ENCODE measurements around the gene GADL1.
A peak's percentile ranks its signal among the peaks of the same experiment; 100 is the strongest.

The GADL1 gene

DNA sequence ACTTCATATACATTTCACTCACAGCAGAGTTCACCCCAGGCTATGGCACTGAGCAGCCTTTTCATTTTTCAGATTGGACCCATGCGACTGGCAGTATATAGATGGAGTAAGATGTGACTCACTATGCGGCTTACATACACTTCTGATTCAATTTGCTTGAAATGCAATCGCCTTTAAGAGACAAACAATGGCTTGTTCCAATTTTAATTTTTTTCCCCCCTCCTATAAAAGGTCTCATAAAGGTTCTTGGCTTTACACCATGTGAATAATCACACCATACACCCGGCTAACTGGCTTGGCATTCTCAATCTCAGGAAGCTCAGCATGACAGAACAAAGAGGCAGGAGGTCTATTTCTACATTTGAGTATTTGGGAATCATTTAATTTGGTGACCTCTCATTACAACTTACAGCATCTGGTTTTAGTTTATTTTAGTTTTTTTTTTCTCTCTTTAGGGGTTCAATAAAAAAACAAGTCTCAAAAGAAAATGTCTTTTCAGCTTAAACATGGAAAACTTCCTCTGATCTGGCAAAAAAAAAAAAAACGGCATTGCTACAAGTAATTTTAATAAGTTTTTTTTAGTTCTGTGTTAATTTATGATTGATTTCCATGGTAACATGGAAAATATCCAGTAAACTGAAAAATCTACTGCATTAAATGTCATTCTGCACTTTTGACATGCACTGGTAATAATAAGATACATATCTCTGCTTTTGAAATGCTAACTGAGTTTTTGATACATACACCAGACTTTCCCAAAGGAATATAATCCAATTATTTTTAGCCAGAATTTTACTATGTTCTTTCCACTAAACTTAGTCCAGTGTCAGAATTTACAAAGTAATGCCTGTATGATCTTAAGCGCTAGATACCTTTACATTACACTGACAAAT is 38.8 kb downstream of the GADL1 start:
- TF ChIP-seq ISL1 (CRISPR knock-in tag; IDR thresholded peaks at IDR 0.05) (peak; percentile 48), BACH2 (CRISPR knock-in tag; IDR thresholded peaks at IDR 0.05; ENCODE audit: borderline replicate concordance) (no peak), TCF4 (CRISPR knock-in tag; IDR thresholded peaks at IDR 0.05; ENCODE audit: borderline replicate concordance) (peak; percentile 41; the same call in 1 of the 2 replicates), ZNF565 (CRISPR knock-in tag; conservative IDR thresholded peaks at IDR 0.05; ENCODE audit: low read depth) (no peak), RARB (CRISPR knock-in tag; IDR thresholded peaks at IDR 0.05) (no peak), ZFP3 (CRISPR knock-in tag; IDR thresholded peaks at IDR 0.05) (0 out of 2 replicates have a peak, but pooled peaks have one; percentile 9), PPARA (CRISPR knock-in tag; IDR thresholded peaks at IDR 0.05; ENCODE audit: borderline replicate concordance) (no peak), OSR1 (CRISPR knock-in tag; IDR thresholded peaks at IDR 0.05) (no peak)
- TF ChIP-seq, protein P1, sequence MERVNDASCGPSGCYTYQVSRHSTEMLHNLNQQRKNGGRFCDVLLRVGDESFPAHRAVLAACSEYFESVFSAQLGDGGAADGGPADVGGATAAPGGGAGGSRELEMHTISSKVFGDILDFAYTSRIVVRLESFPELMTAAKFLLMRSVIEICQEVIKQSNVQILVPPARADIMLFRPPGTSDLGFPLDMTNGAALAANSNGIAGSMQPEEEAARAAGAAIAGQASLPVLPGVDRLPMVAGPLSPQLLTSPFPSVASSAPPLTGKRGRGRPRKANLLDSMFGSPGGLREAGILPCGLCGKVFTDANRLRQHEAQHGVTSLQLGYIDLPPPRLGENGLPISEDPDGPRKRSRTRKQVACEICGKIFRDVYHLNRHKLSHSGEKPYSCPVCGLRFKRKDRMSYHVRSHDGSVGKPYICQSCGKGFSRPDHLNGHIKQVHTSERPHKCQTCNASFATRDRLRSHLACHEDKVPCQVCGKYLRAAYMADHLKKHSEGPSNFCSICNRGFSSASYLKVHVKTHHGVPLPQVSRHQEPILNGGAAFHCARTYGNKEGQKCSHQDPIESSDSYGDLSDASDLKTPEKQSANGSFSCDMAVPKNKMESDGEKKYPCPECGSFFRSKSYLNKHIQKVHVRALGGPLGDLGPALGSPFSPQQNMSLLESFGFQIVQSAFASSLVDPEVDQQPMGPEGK (CRISPR knock-in tag; IDR thresholded peaks at IDR 0.05; ENCODE audit: borderline replicate concordance), result no peak
- TF ChIP-seq, protein P2, sequence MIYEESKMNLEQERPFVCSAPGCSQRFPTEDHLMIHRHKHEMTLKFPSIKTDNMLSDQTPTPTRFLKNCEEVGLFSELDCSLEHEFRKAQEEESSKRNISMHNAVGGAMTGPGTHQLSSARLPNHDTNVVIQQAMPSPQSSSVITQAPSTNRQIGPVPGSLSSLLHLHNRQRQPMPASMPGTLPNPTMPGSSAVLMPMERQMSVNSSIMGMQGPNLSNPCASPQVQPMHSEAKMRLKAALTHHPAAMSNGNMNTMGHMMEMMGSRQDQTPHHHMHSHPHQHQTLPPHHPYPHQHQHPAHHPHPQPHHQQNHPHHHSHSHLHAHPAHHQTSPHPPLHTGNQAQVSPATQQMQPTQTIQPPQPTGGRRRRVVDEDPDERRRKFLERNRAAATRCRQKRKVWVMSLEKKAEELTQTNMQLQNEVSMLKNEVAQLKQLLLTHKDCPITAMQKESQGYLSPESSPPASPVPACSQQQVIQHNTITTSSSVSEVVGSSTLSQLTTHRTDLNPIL (CRISPR knock-in tag; IDR thresholded peaks at IDR 0.05; ENCODE audit: low read depth), result no peak
- TF ChIP-seq, protein P3, sequence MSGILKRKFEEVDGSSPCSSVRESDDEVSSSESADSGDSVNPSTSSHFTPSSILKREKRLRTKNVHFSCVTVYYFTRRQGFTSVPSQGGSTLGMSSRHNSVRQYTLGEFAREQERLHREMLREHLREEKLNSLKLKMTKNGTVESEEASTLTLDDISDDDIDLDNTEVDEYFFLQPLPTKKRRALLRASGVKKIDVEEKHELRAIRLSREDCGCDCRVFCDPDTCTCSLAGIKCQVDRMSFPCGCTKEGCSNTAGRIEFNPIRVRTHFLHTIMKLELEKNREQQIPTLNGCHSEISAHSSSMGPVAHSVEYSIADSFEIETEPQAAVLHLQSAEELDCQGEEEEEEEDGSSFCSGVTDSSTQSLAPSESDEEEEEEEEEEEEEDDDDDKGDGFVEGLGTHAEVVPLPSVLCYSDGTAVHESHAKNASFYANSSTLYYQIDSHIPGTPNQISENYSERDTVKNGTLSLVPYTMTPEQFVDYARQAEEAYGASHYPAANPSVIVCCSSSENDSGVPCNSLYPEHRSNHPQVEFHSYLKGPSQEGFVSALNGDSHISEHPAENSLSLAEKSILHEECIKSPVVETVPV (CRISPR knock-in tag; IDR thresholded peaks at IDR 0.05), result no peak
- ATAC-seq, result no peak; the same call in 2 of the 3 replicates

DNA sequence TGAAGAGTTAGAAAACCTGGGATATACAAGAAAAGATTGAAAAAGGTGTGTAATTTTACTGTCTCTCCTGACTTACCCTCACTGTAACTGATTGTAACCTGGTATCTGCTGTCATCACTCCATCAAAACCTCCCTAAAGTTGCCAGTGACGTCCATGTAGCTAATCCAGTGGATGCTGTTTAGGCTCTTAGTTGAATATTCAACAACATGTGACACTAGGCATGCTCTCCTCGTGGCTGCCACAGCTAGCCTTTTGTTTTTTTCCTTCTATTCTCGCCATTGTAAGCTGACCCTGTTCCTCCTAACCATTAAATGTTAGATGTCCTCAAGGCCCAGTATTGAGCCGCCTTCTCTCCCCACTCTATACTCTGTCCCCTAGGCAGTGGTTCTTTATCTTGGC is 41.6 kb downstream of the GADL1 start:
- no peak for ATAC-seq
- TF ChIP-seq TOX (CRISPR knock-in tag; IDR thresholded peaks at IDR 0.05; ENCODE audit: borderline replicate concordance) (no peak), ZNF8 (CRISPR knock-in tag; IDR thresholded peaks at IDR 0.05) (no peak), ZNF565 (CRISPR knock-in tag; conservative IDR thresholded peaks at IDR 0.05; ENCODE audit: low read depth) (no peak), ESRRG (CRISPR knock-in tag; IDR thresholded peaks at IDR 0.05) (no peak), OSR1 (CRISPR knock-in tag; IDR thresholded peaks at IDR 0.05) (no peak)
- TF ChIP-seq, protein P4, sequence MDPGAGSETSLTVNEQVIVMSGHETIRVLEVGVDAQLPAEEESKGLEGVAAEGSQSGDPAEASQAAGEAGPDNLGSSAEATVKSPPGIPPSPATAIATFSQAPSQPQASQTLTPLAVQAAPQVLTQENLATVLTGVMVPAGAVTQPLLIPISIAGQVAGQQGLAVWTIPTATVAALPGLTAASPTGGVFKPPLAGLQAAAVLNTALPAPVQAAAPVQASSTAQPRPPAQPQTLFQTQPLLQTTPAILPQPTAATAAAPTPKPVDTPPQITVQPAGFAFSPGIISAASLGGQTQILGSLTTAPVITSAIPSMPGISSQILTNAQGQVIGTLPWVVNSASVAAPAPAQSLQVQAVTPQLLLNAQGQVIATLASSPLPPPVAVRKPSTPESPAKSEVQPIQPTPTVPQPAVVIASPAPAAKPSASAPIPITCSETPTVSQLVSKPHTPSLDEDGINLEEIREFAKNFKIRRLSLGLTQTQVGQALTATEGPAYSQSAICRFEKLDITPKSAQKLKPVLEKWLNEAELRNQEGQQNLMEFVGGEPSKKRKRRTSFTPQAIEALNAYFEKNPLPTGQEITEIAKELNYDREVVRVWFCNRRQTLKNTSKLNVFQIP (CRISPR knock-in tag; IDR thresholded peaks at IDR 0.05; ENCODE audit: borderline replicate concordance, low read depth), result no peak
- TF ChIP-seq, protein P2 (CRISPR knock-in tag; IDR thresholded peaks at IDR 0.05; ENCODE audit: low read depth), result no peak

DNA sequence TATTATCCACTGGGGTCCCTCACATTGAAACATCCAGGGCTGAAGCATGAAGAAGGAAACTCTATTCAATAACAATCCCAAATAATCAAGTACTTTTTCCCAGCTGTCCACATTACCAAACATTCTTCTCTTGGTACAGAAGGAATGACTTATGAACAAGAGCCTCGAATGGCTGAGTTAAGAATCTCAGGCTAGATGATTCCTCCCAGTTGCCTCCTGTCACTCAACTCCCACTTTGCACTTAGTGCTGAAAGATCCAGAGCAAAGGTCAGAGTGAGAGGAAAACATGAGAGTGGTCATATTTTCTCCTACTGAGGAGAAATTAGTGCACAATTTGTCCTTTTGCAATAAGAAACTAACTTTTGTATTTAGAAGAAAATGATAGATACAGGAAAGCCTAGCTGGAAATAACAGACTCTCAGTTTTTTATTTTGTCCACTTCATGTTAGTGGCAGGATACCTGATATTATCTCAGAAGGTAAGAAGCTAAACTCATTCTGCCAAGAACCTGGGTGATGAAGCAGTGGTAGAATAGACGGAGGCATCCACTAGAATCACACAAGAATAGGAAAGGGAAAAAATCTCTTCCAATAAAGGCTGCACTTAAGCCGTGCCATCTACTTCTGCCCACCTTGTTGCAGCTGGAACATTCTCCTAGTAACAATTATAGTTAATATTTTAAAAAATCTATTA is 46.2 kb downstream of the GADL1 start:
- no peak for ATAC-seq
- TF ChIP-seq ZNF8 (CRISPR knock-in tag; IDR thresholded peaks at IDR 0.05), result no peak
- TF ChIP-seq, protein P3 (CRISPR knock-in tag; IDR thresholded peaks at IDR 0.05), result no peak
- no peak for TF ChIP-seq ARNTL (CRISPR knock-in tag; IDR thresholded peaks at IDR 0.05; ENCODE audit: borderline replicate concordance, low read depth)
- TF ChIP-seq ISL1 (CRISPR knock-in tag; IDR thresholded peaks at IDR 0.05), result no peak
- no peak for TF ChIP-seq ZFP3 (CRISPR knock-in tag; IDR thresholded peaks at IDR 0.05)

Data from SK-N-SH treated with all-trans-retinoic acid at 6 μM for 48 hours (cell line).